ENCODE measurements around the gene GLYR1.

The GLYR1 gene

GRCh38 chr16:4765511-4766474, 81.3 kb downstream of the GLYR1 start:
- DNase-seq (ENCODE audit: low read depth in 3 of 3): no peak

GRCh38 chr16:4763791-4764190, 83.3 kb downstream of the GLYR1 start:
- DNase-seq (ENCODE audit: low read depth in 3 of 3): no peak

- no peak for DNase-seq (ENCODE audit: low read depth in 3 of 3)
Observed at GRCh38 chr16:4762205-4762604, 84.9 kb downstream of the GLYR1 start.

GRCh38 chr16:4760221-4760910, 86.7 kb downstream of the GLYR1 start:
- DNase-seq (ENCODE audit: low read depth in 3 of 3): no peak

GRCh38 chr16:4755687-4756086, 91.4 kb downstream of the GLYR1 start:
- DNase-seq (ENCODE audit: low read depth in 3 of 3): no peak

GRCh38 chr16:4754865-4755264, 92.2 kb downstream of the GLYR1 start:
- DNase-seq (ENCODE audit: low read depth in 3 of 3): no peak

GRCh38 chr16:4753227-4753626, 93.9 kb downstream of the GLYR1 start:
- no peak for DNase-seq (ENCODE audit: low read depth in 3 of 3)

Measured in stimulated activated CD4-positive, alpha-beta T cell treated with anti-CD3 and anti-CD28 coated beads, TNF-alpha, amount 100 ng/mL, for 4 hours (primary cell).